Measurements from ENCODE around the gene TNFRSF4. TPM values are rescaled to one million over a fixed set of nuclear protein-coding genes. Genes with fewer than 3 reads are reported as not detected.

Gene TNFRSF4
- total and polyA plus RNA-seq, 2 of the 8 experiments (the other 6 are each of a cell fraction or from before 2014, with no cell fraction given) = 0.06 TPM; not detected in 1

DNA sequence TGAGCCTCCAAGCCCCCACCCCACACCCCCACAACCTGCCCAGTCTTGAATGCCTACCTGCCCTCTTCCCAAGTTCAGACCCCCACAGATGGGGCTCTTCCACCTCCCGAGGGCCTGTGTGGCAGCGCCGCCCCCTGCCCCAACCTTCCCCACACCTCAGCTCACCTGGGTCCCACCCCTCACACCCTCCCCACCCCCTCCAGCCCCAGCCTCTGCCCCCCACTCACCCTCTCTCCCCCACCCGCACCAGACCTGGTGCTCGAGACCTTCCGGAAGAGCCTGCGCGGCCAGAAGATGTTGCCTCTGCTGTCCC lies 16.8 kb downstream of the TNFRSF4 start:
- POLR2A ChIA-PET (ENCODE audit: partially characterized antibody) = no interaction called here
- no peak overlapping the region for H3K14ac ChIP-seq (ENCODE audit: insufficient read length)
- TF ChIP-seq CHD2 (IDR thresholded peaks at IDR 0.05; ENCODE audit: low read length) (no peak), CBX5 (IDR thresholded peaks at IDR 0.05; ENCODE audit: low read depth, low read length) (no peak), JUN (IDR thresholded peaks at IDR 0.05; ENCODE audit: low read depth, low read length) (no peak), ASH2L (IDR thresholded peaks at IDR 0.05; ENCODE audit: low read length) (no peak), TBP (IDR thresholded peaks at IDR 0.05; ENCODE audit: low read depth, low read length) (no peak), POU5F1 (IDR thresholded peaks at IDR 0.05; ENCODE audit: low read depth, low read length) (no peak), POLR2AphosphoS5 (IDR thresholded peaks at IDR 0.05; ENCODE audit: low read depth, low read length) (no peak), BACH1 (IDR thresholded peaks at IDR 0.05; ENCODE audit: low read length) (no peak), ZNF274 (IDR thresholded peaks at IDR 0.05; ENCODE audit: borderline replicate concordance, extremely low read depth, low read length) (no peak), RAD21 (IDR thresholded peaks at IDR 0.05 in 1 of 2, conservative IDR thresholded peaks at IDR 0.05 in 1 of 2; ENCODE audit: low read depth in 2 of 2, low read length in 2 of 2) (no peak), BRCA1 (IDR thresholded peaks at IDR 0.05; ENCODE audit: low read depth, low read length) (no peak), YY1 (IDR thresholded peaks at IDR 0.05; ENCODE audit: low read depth, low read length) (no peak), SP2 (IDR thresholded peaks at IDR 0.05; ENCODE audit: low read length) (no peak), JUND (IDR thresholded peaks at IDR 0.05; ENCODE audit: low read length) (no peak)
- TF ChIP-seq, protein P1, sequence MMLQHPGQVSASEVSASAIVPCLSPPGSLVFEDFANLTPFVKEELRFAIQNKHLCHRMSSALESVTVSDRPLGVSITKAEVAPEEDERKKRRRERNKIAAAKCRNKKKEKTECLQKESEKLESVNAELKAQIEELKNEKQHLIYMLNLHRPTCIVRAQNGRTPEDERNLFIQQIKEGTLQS (IDR thresholded peaks at IDR 0.05; ENCODE audit: insufficient read depth, low read depth, low read length) = no peak
- TF ChIP-seq, protein P2, sequence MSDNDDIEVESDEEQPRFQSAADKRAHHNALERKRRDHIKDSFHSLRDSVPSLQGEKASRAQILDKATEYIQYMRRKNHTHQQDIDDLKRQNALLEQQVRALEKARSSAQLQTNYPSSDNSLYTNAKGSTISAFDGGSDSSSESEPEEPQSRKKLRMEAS (IDR thresholded peaks at IDR 0.05) = no peak

More for the DNA sequence above, 16.8 kb downstream of the TNFRSF4 start:
- H3K56ac ChIP-seq (replicated peaks; ENCODE audit: insufficient read length, low read depth, low read length) = no peak overlapping the region
- peaks cover 0 to 4% (median under 1%) of the 10 kb centered on the region in 4 experiments; a peak in 4 of 7 replicates for H3K4me1 ChIP-seq (replicated peaks in 1 of 4; ENCODE audit: control insufficient read depth in 3 of 4, insufficient read depth in 4 of 4, low read length in 3 of 4)
- H2AK5ac ChIP-seq (ENCODE audit: low read depth, low read length) = no peak overlapping the region
- no peak overlapping the region for H2BK12ac ChIP-seq (ENCODE audit: low read depth, low read length)
- DNase-seq (ENCODE audit: low read depth in 1 of 2, low spot score in 2 of 2) (no peak), FAIRE-seq (no peak)
- no peaks in the 10 kb centered on the region; the same call in 1 of the 2 replicates for H3K23me2 ChIP-seq (ENCODE audit: low read depth, low read length)
- no peak overlapping the region for H3K9ac ChIP-seq (replicated peaks in 1 of 4; ENCODE audit: extremely low read depth in 1 of 4, low read depth in 3 of 4, low read length in 3 of 4)
- H3K18ac ChIP-seq (ENCODE audit: extremely low read depth, low read length) = no peak overlapping the region
- no peak overlapping the region for H2AFZ ChIP-seq (ENCODE audit: low read length)
- H3K4me3 ChIP-seq (ENCODE audit: extremely low read depth in 1 of 4, insufficient read depth in 2 of 4, low read depth in 3 of 4, low read length in 4 of 4) = no peak overlapping the region
- no peak overlapping the region for H2BK20ac ChIP-seq (ENCODE audit: low read length)
- no peak overlapping the region for H3K4me2 ChIP-seq (ENCODE audit: insufficient read depth in 1 of 2, low read depth in 2 of 2, low read length in 2 of 2)
- H4K91ac ChIP-seq (replicated peaks; ENCODE audit: insufficient read length, low read length) = no peak overlapping the region
- H3K36me3 ChIP-seq (ENCODE audit: control insufficient read depth in 2 of 4, insufficient read depth in 4 of 4, low read length in 3 of 4) = no peaks in the 10 kb centered on the region
- no peak overlapping the region for H3K27ac ChIP-seq (ENCODE audit: low read depth, low read length)
- peaks cover 0 to 3% (median 1%) of the 10 kb centered on the region in 4 experiments; a peak in 4 of 7 replicates for H3K27me3 ChIP-seq (replicated peaks in 1 of 4; ENCODE audit: control insufficient read depth in 3 of 4, extremely low read depth in 1 of 4, insufficient read depth in 3 of 4, low read length in 3 of 4)
- no peak overlapping the region for H3K23ac ChIP-seq (ENCODE audit: insufficient read length)
- H3K79me1 ChIP-seq (ENCODE audit: low read depth, low read length) = no peaks in the 10 kb centered on the region
- no peak overlapping the region for H4K8ac ChIP-seq (ENCODE audit: extremely low read depth, insufficient read depth, low read length)
- no peak overlapping the region for H2BK15ac ChIP-seq (ENCODE audit: low read length)
- H3K79me2 ChIP-seq (ENCODE audit: control insufficient read depth in 1 of 2, insufficient read depth in 2 of 2, low read length in 2 of 2) = no peaks in the 10 kb centered on the region
- no peak overlapping the region for H3K4ac ChIP-seq (replicated peaks; ENCODE audit: insufficient read length, low read depth, low read length)
- WGBS, 2 experiments (ENCODE audit: extremely low coverage in 1 of 2, insufficient coverage in 1 of 2, insufficient read length in 1 of 2, insufficient replicate concordance in 2 of 2, low coverage in 1 of 2, low lambda C conversion rate in 2 of 2, missing lambda C conversion rate in 1 of 2) = no CpG with 5 or more reads among the region's 8 CpGs
- no peaks in the 10 kb centered on the region for H4K20me1 ChIP-seq (replicated peaks in 1 of 2; ENCODE audit: control insufficient read depth in 1 of 2, insufficient read depth in 2 of 2, low read length in 2 of 2)
- no peak overlapping the region for H2BK120ac ChIP-seq (replicated peaks; ENCODE audit: low read depth, low read length)
- CTCF ChIA-PET (ENCODE audit: partially characterized antibody) = interaction anchor here (3.5 kb wide), 1 partner anchor 75 kb away, joined by 14 read pairs; no protein-coding TSS in a partner anchor
- H2BK5ac ChIP-seq (ENCODE audit: low read depth, low read length) = no peak overlapping the region
- peaks cover 0 to 4% of the 10 kb centered on the region in 2 experiments; a peak in 3 of 4 replicates for H3K9me3 ChIP-seq (ENCODE audit: insufficient read depth in 2 of 2, low read depth in 1 of 2, low read length in 1 of 2)
- no peak overlapping the region for H4K5ac ChIP-seq (ENCODE audit: insufficient read length, low read depth, low read length)
